RWPE1 (cell line): ENCODE data around the gene FYCO1.

Experiments used
- CTCF ChIA-PET: fragments of 350-600 bp; sonication (Branson Sonifier 250); formaldehyde crosslinking; extraction: SDS; loops from one replicate; lab custom pipeline; 2021; lab: Yijun Ruan, JAX
- POLR2A ChIA-PET: fragments of 400-600 bp; formaldehyde crosslinking; extraction: SDS; loops from one replicate; lab custom pipeline; 2020; ENCODE audit warnings: antibody characterized with exemption; ENCODE audit not compliant: low non-redundant PET; lab: Yijun Ruan, JAX
- DNase-seq: peaks from one replicate; pipeline ENCODE4 v3.0.0; 2012; ENCODE audit warnings: low spot score
- H3K27ac ChIP-seq: fragments of 450-650 bp; 2 replicates; pipeline ENCODE4 v1.5.1; 2017
- TF ChIP-seq, protein P1 (sequence below): fragments of 450-650 bp; conservative IDR thresholded peaks from 2 replicates; pipeline ENCODE4 v1.5.1; 2017; ENCODE audit warnings: low read depth, mild to moderate bottlenecking

The FYCO1 gene

DNA sequence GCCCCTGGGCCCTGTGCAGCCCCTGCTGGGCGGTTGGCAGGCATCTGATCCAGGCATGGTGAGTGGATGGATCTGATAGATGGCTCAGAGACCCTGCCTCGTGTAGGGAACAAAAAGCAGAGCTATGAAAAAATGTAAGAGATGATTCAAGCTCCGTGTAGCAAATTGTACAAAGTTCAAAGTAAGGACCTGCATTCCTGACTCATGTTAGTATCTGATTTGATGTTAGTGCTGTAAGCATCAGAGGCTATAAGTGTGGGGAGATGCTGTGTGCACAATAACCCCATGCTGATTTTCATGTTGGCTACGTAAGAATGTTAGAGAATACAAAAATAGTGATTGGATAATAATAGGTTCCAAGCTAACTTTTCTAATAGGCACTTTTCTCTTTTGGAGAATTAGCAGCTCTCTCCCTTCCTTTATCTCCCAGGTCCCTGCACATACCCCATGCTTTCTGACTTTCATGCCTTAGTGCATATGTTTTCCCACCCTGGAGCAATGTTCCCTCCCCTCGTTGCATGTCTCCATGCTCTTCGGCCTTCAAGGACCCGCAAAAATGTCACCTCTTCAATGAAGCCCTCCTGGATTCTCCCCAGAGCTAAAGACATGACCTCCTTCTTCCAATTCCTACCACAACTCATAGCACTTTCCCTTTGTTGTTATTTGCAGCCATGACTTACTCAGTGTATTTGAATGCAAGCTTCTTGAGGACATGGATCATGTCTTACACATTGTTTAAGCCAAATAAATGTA, 107.7 kb downstream of the FYCO1 start:
- ChIA-PET POLR2A (no interaction called here), CTCF (no interaction called here)
- no peak for DNase-seq
- TF ChIP-seq, protein P1, sequence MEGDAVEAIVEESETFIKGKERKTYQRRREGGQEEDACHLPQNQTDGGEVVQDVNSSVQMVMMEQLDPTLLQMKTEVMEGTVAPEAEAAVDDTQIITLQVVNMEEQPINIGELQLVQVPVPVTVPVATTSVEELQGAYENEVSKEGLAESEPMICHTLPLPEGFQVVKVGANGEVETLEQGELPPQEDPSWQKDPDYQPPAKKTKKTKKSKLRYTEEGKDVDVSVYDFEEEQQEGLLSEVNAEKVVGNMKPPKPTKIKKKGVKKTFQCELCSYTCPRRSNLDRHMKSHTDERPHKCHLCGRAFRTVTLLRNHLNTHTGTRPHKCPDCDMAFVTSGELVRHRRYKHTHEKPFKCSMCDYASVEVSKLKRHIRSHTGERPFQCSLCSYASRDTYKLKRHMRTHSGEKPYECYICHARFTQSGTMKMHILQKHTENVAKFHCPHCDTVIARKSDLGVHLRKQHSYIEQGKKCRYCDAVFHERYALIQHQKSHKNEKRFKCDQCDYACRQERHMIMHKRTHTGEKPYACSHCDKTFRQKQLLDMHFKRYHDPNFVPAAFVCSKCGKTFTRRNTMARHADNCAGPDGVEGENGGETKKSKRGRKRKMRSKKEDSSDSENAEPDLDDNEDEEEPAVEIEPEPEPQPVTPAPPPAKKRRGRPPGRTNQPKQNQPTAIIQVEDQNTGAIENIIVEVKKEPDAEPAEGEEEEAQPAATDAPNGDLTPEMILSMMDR = no peak
- H3K27ac ChIP-seq = no peak overlapping the region

DNA sequence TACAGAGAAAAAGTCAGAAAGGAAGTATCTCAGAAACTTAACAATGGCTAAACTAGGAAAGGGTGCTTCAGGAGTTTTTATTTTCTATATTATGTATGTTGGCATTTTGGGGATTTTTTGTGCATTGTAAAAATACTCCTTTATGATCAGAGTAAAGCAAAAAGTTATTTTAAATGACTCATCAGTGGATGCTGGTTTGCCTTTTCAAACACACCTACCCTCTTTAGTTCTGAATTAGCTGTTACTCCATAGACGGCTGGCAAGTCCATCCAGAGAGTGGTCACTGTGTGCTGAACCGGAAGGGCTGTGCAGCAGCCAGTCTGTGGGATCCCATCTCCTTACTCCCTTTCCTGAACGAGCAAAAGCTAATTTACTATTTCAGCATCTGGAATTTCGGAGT, 108.3 kb downstream of the FYCO1 start:
- no peak overlapping the region for H3K27ac ChIP-seq
- CTCF ChIA-PET = no interaction called here
- DNase-seq = no peak
- TF ChIP-seq, protein P1 = no peak
- POLR2A ChIA-PET = no interaction called here

DNA sequence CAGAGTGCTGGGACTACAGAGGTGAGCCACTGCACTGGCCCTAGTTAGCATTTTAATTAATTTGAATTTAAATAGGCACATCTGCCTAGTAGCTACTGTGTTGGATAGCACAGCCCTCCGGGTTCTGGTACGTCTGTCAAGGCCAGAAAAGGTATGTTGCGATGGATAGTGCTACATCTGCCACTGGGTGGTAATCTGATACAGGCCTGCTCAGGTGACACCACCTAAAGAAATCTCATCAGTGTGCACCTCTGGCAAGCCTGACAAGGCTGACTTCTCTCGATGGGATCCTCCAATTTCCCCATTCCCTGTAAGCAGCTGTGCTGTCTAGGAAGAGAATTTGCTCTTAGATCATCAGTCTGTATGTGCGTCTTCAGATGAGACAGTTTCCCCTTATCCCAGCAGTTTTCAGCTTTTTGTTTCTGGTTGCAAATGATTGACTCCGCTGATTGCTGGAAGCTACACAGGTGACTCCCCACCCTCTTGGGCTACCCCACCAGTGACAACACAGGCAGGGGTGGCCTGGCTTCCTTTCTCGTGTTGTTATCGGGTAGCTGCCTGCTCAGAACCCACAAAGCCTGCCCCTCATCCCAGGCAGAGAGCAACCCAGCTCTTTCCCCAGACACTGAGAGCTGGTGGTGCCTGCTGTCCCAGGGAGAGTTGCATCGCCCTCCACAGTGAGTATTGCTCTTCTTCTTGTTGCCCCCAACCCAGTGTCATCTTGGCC, 109.5 kb downstream of the FYCO1 start, which contains the start of gene CCR9:
Gene CCR9 (plus strand): TSS at position 565 of the 727 bp plus-strand sequence. CDS start 8,391 bp downstream, outside the sequence.
- H3K27ac ChIP-seq = no peak within 1 kb of the TSS
- POLR2A ChIA-PET = no interaction called here
- TF ChIP-seq, protein P1 = no peak
- CTCF ChIA-PET = interaction anchor here (0.6 to 0.7 kb wide), 2 partner anchors 21 to 549 kb away, joined by 3 read pairs; no protein-coding TSS in a partner anchor
- DNase-seq = no peak

DNA sequence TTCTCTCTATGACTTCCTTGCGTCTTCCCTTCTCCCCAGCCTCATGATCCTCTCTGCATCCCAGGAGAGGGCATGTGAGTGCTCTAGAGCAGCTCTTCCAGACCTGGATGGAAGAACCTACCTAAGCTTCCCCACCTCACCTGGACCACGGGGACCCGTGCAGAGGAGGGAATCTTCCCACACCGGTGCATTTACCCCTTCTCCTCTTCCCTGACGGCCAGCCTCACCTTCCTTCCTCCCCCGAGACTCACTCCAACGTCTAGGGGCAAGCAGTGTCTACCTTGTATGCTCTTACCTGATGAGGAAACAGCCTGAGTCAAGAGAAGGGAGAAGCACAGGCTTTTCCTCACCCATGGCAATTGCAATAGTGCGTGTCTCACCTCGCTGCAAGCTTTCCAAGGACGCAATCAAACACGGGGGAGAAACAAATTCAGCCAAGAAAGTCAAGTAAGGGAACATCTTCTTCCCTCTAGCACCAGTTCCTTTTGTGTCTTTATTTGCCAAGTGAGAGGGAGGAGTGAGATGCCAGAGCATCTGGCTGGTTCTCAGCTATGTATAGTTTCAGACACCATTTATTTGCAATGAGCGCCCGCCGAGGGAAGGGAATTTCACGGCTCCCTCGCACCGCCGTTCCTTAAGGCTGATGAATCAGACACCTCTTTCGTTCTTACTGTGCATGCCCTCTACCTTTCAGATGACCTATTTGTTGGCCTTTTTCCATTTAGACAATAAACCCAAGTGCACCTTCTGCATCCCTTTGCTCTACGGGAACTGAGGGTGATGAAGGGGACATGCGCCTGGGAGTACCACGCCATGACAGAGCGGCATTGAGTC, 111.0 kb downstream of the FYCO1 start:
- DNase-seq = no peak
- ChIA-PET CTCF (interaction anchor here (0.6 kb wide), 1 partner anchor 680 kb away, joined by 3 read pairs; no protein-coding TSS in a partner anchor), POLR2A (no interaction called here)
- TF ChIP-seq, protein P1 = no peak
- H3K27ac ChIP-seq = no peak overlapping the region

DNA sequence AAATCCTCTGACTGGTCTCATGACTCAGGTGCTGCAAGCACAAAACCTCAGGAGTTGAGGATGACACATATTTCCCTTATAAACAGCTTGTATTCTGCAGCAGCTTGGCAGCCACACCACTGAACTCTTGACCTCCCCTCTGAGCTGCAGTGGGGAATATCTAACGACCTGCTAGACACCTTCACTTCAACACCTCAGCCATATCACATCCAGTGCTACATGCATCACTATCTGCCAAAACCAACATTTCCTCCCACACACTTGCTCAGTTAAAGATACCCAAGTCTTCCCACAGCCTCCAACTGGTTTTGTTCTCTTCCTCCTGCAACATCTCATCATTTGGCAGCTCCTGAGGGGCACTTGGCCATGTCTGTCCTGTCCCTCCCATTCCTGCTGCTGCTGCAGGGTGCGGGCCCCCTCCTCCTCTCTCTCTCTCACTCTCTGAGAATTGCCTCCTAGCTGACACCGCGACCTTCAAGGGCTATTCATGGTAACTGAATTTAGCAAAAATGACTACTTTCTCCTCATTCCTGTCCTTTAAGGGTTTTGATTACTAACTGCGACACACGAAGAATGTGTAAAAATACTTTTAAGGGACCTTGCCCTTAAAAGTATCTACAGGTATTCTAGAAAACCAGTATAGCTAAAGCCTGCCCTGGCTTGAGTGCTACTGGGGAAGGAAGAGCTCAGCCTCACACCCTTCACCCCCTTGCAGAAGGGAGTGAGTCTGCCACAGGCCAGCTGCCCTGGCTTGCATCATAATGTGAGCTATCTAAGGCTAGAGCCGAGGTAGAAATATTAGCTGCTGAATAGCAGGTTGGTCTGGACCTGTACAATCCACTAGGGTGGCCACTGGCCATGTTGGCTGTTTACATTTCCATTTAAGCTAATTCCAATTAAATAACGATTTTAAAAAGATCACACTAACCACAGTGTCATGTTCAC, 114.3 kb downstream of the FYCO1 start:
- DNase-seq = peak; percentile 30
- TF ChIP-seq, protein P1 = no peak
- CTCF ChIA-PET = no interaction called here
- H3K27ac ChIP-seq = no peak overlapping the region
- POLR2A ChIA-PET = no interaction called here
